ENCODE data around the gene MVB12B. TPM values are rescaled to one million over a fixed set of nuclear protein-coding genes. Genes with fewer than 3 reads are reported as not detected.

Gene MVB12B
- total and polyA plus RNA-seq, 9 donors, result 7.0 to 23.1 (median 17.8) TPM

DNA sequence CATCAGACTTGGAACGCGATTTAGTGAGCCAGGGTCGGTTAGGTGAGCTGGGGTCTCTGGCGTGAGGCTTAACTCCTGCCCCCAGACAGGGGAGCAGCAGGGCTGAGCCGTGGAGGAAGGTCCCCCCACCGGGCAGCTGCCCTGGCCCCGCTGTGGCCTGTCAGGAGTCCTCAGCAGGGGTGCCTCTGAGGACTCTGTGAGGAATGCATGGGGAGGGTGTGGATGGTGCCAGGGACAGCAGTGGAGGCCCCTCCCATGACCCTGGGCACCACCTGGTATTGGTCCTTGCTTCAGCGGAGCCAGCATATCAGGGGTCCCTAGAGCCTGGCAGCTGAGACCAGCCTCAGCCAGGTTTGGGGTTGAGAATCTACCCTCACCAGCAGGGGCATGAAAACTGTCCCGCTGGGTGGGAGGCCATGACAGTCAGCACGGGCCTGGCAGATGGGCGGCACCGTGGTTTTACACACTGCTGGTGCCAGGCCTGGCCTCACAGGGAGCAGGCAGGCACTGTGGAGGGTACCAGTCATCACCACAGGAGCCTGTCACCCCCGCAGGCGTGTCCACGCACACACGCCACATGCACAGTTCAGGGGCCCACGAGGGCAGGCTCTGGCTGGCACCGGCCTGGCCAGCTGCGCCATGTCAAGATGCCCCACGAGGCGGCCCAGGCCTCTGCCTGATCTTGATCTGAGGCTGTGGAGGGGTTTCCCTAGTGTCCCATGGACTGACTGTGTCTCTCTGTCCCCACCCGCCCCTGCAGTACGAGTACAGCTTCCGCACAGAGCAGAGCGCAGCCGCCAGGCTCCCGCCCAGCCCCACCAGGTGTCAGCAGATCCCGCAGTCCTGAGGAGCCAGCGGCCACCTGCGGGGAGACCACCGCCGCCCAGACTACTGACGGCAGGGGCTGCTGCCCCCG lies 176.0 kb downstream of the MVB12B start:
- Histone ChIP-seq H3K4me3 (no peak overlapping the region), H3K4me1 (ENCODE audit: insufficient read depth) (peaks cover 5% of the 10 kb centered on the region), H3K27me3 (no peaks in the 10 kb centered on the region), H3K27ac (no peak overlapping the region), H3K9me3 (no peaks in the 10 kb centered on the region), H3K36me3 (no peaks in the 10 kb centered on the region)
- WGBS, 3 donors, result 88 to 92% (median 88%) methylated on average over 31 to 34 of the region's 34 CpGs
- no peak for TF ChIP-seq POLR2A (IDR thresholded peaks at IDR 0.05)
- no peak for TF ChIP-seq EP300 (IDR thresholded peaks at IDR 0.05)
- TF ChIP-seq, protein P1, sequence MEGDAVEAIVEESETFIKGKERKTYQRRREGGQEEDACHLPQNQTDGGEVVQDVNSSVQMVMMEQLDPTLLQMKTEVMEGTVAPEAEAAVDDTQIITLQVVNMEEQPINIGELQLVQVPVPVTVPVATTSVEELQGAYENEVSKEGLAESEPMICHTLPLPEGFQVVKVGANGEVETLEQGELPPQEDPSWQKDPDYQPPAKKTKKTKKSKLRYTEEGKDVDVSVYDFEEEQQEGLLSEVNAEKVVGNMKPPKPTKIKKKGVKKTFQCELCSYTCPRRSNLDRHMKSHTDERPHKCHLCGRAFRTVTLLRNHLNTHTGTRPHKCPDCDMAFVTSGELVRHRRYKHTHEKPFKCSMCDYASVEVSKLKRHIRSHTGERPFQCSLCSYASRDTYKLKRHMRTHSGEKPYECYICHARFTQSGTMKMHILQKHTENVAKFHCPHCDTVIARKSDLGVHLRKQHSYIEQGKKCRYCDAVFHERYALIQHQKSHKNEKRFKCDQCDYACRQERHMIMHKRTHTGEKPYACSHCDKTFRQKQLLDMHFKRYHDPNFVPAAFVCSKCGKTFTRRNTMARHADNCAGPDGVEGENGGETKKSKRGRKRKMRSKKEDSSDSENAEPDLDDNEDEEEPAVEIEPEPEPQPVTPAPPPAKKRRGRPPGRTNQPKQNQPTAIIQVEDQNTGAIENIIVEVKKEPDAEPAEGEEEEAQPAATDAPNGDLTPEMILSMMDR (IDR thresholded peaks at IDR 0.05), result no peak
- no peak for DNase-seq
- intact Hi-C loops (cut with DNase I), result loop anchor here (5.0 to 10.0 kb wide), 5 partner anchors 55 to 282 kb away; no protein-coding TSS in a partner anchor

DNA sequence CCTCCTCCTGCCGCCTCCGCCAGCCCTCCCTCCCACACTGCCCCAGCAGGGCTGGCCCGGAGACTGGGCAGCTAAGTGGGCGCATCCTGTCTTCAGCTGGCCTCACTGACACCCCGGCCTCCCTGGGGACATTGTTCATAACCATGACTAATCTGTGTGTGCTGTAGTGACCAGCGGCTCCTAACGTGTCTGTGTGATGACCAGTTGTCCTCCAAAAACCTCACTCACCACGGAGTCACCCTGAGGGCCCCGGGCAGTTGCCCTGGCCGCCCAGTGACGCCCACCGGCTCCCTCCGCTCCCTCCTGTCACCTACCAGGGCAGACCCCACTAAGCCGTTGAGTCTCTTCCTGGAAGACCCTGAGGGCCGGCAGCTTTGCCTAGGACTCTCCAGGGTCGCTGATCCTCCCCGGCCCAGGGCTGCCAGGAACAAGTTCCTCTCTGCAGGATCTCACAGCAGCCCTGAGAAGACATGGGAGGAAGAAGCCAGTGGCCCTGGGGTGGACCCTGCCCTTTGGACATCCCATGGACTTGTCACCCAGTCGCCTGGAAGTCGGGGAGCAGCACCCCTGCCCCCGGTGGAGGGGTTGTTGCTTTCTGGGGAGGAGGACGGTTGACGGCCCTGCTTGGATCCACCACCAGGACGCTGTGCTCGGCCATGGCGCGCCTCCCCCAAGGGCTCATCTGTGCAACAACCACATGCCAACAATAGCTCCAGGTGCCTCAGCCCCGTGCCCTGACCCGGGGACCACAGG lies 176.9 kb downstream of the MVB12B start:
- no peaks in the 10 kb centered on the region for H3K9me3 ChIP-seq
- intact Hi-C loops (cut with DNase I), result loop anchor here (5.0 to 10.0 kb wide), 5 partner anchors 54 to 281 kb away; no protein-coding TSS in a partner anchor

DNA sequence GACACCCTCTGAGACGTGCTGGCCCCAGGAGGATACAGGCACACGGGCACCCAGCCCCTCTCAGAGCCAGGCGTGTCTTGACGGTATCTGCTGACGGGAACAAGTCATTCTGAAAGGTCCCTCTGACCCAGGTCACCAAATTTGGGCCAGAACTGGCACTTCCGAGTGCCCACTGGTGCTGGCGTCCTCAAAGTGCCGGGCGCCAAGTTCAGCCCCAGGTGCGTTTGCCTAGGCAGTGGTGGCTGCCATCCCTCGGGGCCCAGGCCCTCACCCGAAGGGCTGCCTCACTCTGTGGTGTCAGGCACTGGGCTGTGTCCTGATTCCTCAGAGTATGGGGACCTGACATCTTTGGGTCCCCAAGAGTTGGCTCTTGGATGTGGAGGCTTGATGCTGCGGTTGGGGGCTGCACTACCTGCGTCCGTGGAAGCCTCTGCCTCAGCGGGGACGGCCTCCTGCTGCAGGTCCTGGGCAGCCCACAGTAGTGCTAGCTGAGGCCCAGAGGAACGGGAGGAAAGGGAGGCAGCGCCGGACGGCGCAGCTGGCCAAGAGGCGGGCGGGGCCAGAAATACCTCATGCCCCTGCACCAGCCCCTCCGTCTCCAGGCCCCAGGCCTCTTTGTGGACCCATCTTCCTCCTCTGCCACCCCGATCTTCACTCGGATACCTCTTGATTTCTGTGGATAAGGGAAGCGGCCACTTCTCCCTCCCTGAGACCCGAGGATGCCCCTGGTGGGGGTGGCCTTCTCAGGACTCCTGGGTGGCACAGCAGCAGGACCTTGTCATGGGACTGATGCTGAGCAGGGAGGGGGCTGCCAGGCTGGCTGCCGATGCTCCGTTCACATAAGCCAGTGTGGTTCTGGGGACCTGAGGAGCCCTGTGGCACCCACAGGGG lies 177.7 kb downstream of the MVB12B start:
- intact Hi-C loops (cut with DNase I), result loop anchor here (5.0 to 10.0 kb wide), 5 partner anchors 53 to 280 kb away; no protein-coding TSS in a partner anchor

More for the DNA sequence above, 176.9 kb downstream of the MVB12B start:
- no peak for TF ChIP-seq POLR2A (IDR thresholded peaks at IDR 0.05)
- no peak for TF ChIP-seq EP300 (IDR thresholded peaks at IDR 0.05)
- TF ChIP-seq, protein P1 (IDR thresholded peaks at IDR 0.05), result no peak
- Histone ChIP-seq H3K4me1 (ENCODE audit: insufficient read depth) (peaks cover 5% of the 10 kb centered on the region), H3K36me3 (no peaks in the 10 kb centered on the region), H3K27ac (no peak overlapping the region), H3K4me3 (no peak overlapping the region), H3K27me3 (no peaks in the 10 kb centered on the region)
- WGBS, 3 donors, result 87 to 92% (median 90%) methylated on average over 26 to 28 of the region's 28 CpGs
- DNase-seq, result no peak

More for the DNA sequence above, 177.7 kb downstream of the MVB12B start:
- Histone ChIP-seq H3K4me3 (no peak overlapping the region), H3K27ac (no peak overlapping the region), H3K36me3 (no peaks in the 10 kb centered on the region), H3K27me3 (no peaks in the 10 kb centered on the region), H3K4me1 (ENCODE audit: insufficient read depth) (peaks cover 5% of the 10 kb centered on the region), H3K9me3 (no peaks in the 10 kb centered on the region)
- peak in 1 of 5 donors; percentile 28 for DNase-seq
- WGBS, 3 donors, result 93 to 97% (median 94%) methylated on average over 31 of the region's 31 CpGs
- TF ChIP-seq POLR2A (IDR thresholded peaks at IDR 0.05) (no peak), EP300 (IDR thresholded peaks at IDR 0.05) (no peak)
- TF ChIP-seq, protein P1 (IDR thresholded peaks at IDR 0.05), result no peak
